B cell (primary cell): ENCODE measurements around the gene ZCCHC7. TPM values are rescaled to one million over a fixed set of nuclear protein-coding genes. Genes with fewer than 3 reads are reported as not detected.

Source experiments
- ATAC-seq: fragments of 200-7000 bp; cut with Tn5 transposase; one replicate; pipeline ENCODE4 v1.10.0; 2021; ENCODE audit warnings: low read depth, mild to moderate bottlenecking, moderate number of reproducible peaks, moderate library complexity
- CTCF ChIA-PET: fragments of 350-600 bp; sonication (Branson Sonifier 250); formaldehyde crosslinking; loops from one replicate; lab custom pipeline; 2021; ENCODE audit warnings: antibody characterized with exemption, inconsistent platforms; lab: Charles Lee
- POLR2A ChIA-PET: fragments of 350-600 bp; sonication (Branson Sonifier 250); formaldehyde crosslinking; loops from one replicate; lab custom pipeline; 2021; ENCODE audit warnings: antibody characterized with exemption; lab: Charles Lee
- DNase-seq: peaks from one replicate; pipeline ENCODE4 v3.0.0; 2013
- H2AFZ ChIP-seq: 2 replicates; pipeline ENCODE4 v1.6.1; 2012; ENCODE audit warnings: mild to moderate bottlenecking, low read depth, low read length; ENCODE audit not compliant: insufficient read depth, poor library complexity, severe bottlenecking
- H3K27ac ChIP-seq, 2 donors: 1 replicate in 1 of 2; 2 replicates in 1 of 2; pipeline ENCODE4 v1.5.1; 2012 to 2013; ENCODE audit warnings: low read length in 2 of 2, mild to moderate bottlenecking in 2 of 2, moderate library complexity in 1 of 2
- H3K27me3 ChIP-seq, 4 experiments: fragments of 200-600 bp in 1 of 4; sonication (generic) in 1 of 4; replicated peaks in 1 of 4; 1 replicate in 2 of 4; 2 replicates in 2 of 4; pipeline versions ENCODE4 v1.6.1 to v1.7.0; 2013 to 2016; ENCODE audit warnings: low read length in 3 of 4, mild to moderate bottlenecking in 2 of 4, mixed read lengths in 1 of 4, moderate library complexity in 1 of 4; ENCODE audit not compliant: insufficient read depth in 4 of 4, control insufficient read depth in 3 of 4; ENCODE audit errors: control extremely low read depth in 1 of 4
- H3K36me3 ChIP-seq, 2 experiments: replicated peaks in 1 of 2; 1 replicate in 1 of 2; 2 replicates in 1 of 2; pipeline versions ENCODE4 v1.6.1 to v1.7.1; 2013; ENCODE audit warnings: low read length in 1 of 2; ENCODE audit not compliant: insufficient read depth in 2 of 2, control insufficient read depth in 1 of 2; ENCODE audit errors: control extremely low read depth in 1 of 2, extremely low read depth in 1 of 2
- H3K4me1 ChIP-seq, 2 donors: fragments of 200-600 bp in 1 of 2; sonication (generic) in 1 of 2; 1 replicate in 1 of 2; 2 replicates in 1 of 2; pipeline versions ENCODE4 v1.5.1 to v1.6.1; 2013 to 2017; ENCODE audit warnings: low read length in 2 of 2; ENCODE audit not compliant: control insufficient read depth in 2 of 2, insufficient read depth in 2 of 2
- H3K4me2 ChIP-seq: replicated peaks from 2 replicates; pipeline ENCODE3; 2012; ENCODE audit warnings: mild to moderate bottlenecking, low read depth, low read length; ENCODE audit not compliant: poor library complexity, severe bottlenecking
- H3K4me3 ChIP-seq, 5 experiments: fragments of 200-600 bp in 1 of 5; sonication (generic) in 1 of 5; 1 replicate in 3 of 5; 2 replicates in 2 of 5; pipeline versions ENCODE4 v1.5.1 to v1.7.0; 2011 to 2016; ENCODE audit warnings: low read length in 4 of 5, mild to moderate bottlenecking in 4 of 5, low read depth in 2 of 5, control low read depth in 1 of 5, moderate library complexity in 1 of 5; ENCODE audit not compliant: insufficient read depth in 1 of 5; ENCODE audit errors: control extremely low read depth in 1 of 5, extremely low read depth in 1 of 5
- H3K79me2 ChIP-seq: fragments of 200-600 bp; sonication (generic); one replicate; pipeline ENCODE4 v1.6.0; 2016; ENCODE audit warnings: low read length; ENCODE audit not compliant: control insufficient read depth, insufficient read depth
- H3K9ac ChIP-seq: fragments of 200-600 bp; sonication (generic); 2 replicates; pipeline ENCODE4 v1.6.1; 2017; ENCODE audit warnings: mild to moderate bottlenecking, low read length, moderate library complexity
- H3K9me3 ChIP-seq, 3 donors: one replicate each; pipeline versions ENCODE4 v1.6.1 to v1.7.1; 2013; ENCODE audit warnings: low read length in 2 of 3; ENCODE audit not compliant: control insufficient read depth in 2 of 3, insufficient read depth in 1 of 3; ENCODE audit errors: control extremely low read depth in 1 of 3
- H4K20me1 ChIP-seq: 2 replicates; pipeline ENCODE4 v1.6.0; 2012; ENCODE audit warnings: mild to moderate bottlenecking, low read length; ENCODE audit not compliant: insufficient read depth, control insufficient read depth, poor library complexity, severe bottlenecking
- H3K27ac Mint-ChIP-seq: one replicate; pipeline ENCODE4 v1.8.0; 2021; ENCODE audit warnings: mixed read lengths
- H3K27me3 Mint-ChIP-seq: one replicate; pipeline ENCODE4 v1.8.0; 2021; ENCODE audit warnings: mixed read lengths
- H3K4me1 Mint-ChIP-seq: one replicate; pipeline ENCODE4 v1.8.0; 2021; ENCODE audit warnings: mixed read lengths
- H3K4me3 Mint-ChIP-seq: one replicate; pipeline ENCODE4 v1.8.0; 2021; ENCODE audit warnings: mixed read lengths
- H3K9me3 Mint-ChIP-seq: one replicate; pipeline ENCODE4 v1.8.0; 2022; ENCODE audit warnings: mixed read lengths; ENCODE audit not compliant: insufficient read depth
- CTCF ChIP-seq: fragments of 200-600 bp; IDR thresholded peaks from one replicate; pipeline ENCODE4 v1.8.0; 2022; ENCODE audit warnings: antibody characterized with exemption, mild to moderate bottlenecking
- EZH2 ChIP-seq: IDR thresholded peaks from 2 replicates; pipeline ENCODE4 v1.6.1; 2012; ENCODE audit warnings: borderline replicate concordance, low read depth, mild to moderate bottlenecking, moderate library complexity, low read length; ENCODE audit not compliant: insufficient read depth, poor library complexity, severe bottlenecking
- WGBS: methylation state at CpG from one replicate; pipeline ENCODE4 v1.1.5; 2013; ENCODE audit warnings: missing lambda C conversion rate; ENCODE audit not compliant: insufficient coverage; 5-methylcytosine and 5-hydroxymethylcytosine counted together
- intact Hi-C: fragments of 100-400 bp; cut with micrococcal nuclease; formaldehyde crosslinking; loops from one replicate; pipeline ENCODE4 v1.10.0; 2022
- polyA plus RNA-seq: library from polyadenylated mRNA; depleted of rRNA; stranded (reverse); fragments of >200 nt; gene quantifications from 2 replicates; pipeline ENCODE4 v1.2.3, GENCODE V29; 2012
- total RNA-seq, 2 donors: library from RNA; stranded (reverse); fragments of 120-200 nt in 1 of 2; gene quantifications; 1 replicate in 1 of 2; 2 replicates in 1 of 2; pipeline versions ENCODE4 v1.2.3 to v1.2.4, GENCODE V29; 2013 to 2022

Gene ZCCHC7
- total and polyA plus RNA-seq, 2 donors (not counting 1 experiment from before 2014, with no cell fraction given), result 56.3 to 83.5 TPM

DNA sequence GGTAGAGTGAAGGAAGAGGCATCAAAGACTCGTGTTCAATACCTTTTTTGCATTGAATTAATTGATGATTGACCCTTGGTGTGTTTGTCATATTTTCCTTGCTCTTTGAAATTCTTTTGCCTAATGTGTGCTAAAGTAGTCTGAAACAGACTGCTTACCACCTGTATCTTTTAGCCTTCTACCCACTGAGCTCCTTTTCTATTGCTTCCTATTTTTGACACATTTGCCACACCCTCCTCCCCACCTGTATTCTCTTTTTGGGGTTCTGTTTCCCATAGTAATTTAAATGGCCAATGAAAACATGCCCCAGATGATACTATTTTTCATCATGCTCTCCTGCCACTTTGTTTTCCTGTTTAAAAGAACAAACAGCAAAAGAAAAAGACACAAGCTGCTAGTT, 78.5 kb downstream of the ZCCHC7 start:
- peak; percentile 32 for ATAC-seq
- peak overlapping the region; percentile 76 for H3K4me3 Mint-ChIP-seq

More for the DNA sequence above, 78.5 kb downstream of the ZCCHC7 start:
- CTCF ChIA-PET, result interaction anchor here (0.6 to 1.7 kb wide), 7 partner anchors 9 to 399 kb away, joined by 3 to 6 read pairs (median 3); no protein-coding TSS in a partner anchor
- Mint-ChIP-seq H3K4me1 (peaks cover 81% of the 10 kb centered on the region), H3K27me3 (no peaks in the 10 kb centered on the region), H3K27ac (peak overlapping the region; percentile 87), H3K9me3 (peaks cover 3% of the 10 kb centered on the region)
- intact Hi-C loops, result loop anchor here (5.0 kb wide), 2 partner anchors 77 to 208 kb away; partner anchors contain the start of gene ZCCHC7
- Histone ChIP-seq H3K9ac (peak overlapping the region; percentile 16), H3K4me1 (peaks cover 75 to 90% of the 10 kb centered on the region in 2 donors), H3K4me2 (peak overlapping the region; percentile 53), H3K27me3 (no peaks in the 10 kb centered on the region), H2AFZ (no peak overlapping the region), H4K20me1 (no peaks in the 10 kb centered on the region), H3K27ac (peak overlapping the region; percentile 81 to 87), H3K36me3 (peaks cover 3 to 14% of the 10 kb centered on the region in 2 experiments), H3K9me3 (peaks cover 0 to 9% (median 5%) of the 10 kb centered on the region in 3 donors), H3K79me2 (peaks cover 78% of the 10 kb centered on the region), H3K4me3 (peak overlapping the region in 3 of 5 experiments; percentile 11 to 35 (median 32))
- WGBS, result no CpG with 5 or more reads among the region's 1 CpG
- POLR2A ChIA-PET, result interaction anchor here (0.9 to 1.3 kb wide), 6 partner anchors 9 to 161 kb away, joined by 3 to 5 read pairs (median 3); partner anchors contain the start of gene ZCCHC7
- TF ChIP-seq EZH2 (no peak), CTCF (no peak)
- DNase-seq, result peak; percentile 60
